ENCODE data around the gene CAMKK1.

CAMKK1 gene

DNA sequence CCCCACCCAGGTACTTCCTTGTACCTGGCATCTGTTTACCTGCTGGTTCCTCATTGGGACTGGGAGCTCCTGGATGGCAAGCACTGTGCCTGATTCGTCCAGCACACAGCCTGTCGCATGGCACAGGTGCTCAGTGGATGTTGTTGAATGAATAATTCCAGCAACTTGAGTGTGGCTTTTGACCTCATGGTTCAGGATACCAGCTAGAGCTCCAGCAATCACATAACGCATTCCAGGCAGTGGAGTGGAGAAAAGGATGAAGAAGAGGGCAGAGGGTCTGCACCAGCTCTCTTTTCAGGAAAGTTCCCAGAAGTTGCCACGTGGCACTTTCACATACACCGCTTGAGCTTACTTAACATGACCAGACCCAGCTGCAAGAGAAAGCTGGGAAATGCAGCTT lies 1.3 kb upstream of the CAMKK1 start:
- DNase-seq (ENCODE audit: extremely low read depth, low read depth): no peak
- TF ChIP-seq, protein P1, sequence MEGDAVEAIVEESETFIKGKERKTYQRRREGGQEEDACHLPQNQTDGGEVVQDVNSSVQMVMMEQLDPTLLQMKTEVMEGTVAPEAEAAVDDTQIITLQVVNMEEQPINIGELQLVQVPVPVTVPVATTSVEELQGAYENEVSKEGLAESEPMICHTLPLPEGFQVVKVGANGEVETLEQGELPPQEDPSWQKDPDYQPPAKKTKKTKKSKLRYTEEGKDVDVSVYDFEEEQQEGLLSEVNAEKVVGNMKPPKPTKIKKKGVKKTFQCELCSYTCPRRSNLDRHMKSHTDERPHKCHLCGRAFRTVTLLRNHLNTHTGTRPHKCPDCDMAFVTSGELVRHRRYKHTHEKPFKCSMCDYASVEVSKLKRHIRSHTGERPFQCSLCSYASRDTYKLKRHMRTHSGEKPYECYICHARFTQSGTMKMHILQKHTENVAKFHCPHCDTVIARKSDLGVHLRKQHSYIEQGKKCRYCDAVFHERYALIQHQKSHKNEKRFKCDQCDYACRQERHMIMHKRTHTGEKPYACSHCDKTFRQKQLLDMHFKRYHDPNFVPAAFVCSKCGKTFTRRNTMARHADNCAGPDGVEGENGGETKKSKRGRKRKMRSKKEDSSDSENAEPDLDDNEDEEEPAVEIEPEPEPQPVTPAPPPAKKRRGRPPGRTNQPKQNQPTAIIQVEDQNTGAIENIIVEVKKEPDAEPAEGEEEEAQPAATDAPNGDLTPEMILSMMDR (IDR thresholded peaks at IDR 0.05; ENCODE audit: low read depth, low read length): no peak

DNA sequence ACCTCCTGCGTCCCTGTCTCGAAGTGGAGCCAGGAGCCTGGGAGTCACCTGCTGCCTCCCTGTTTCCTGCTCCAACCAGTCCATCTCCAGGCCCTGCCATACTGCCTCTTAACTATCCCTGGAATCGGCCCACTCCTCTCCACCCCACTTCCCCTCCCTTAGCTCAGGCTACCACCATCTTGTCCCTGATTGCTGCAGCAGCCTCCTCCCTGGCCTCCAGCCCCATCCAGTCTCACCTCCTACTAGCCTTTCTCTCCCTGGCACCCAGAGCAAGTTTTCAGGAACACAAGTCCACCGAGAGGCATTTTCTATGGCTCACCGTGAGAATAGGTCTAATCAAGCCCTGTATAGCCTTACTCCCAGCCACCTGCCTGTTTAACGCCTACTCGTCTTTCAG lies 865 bp upstream of the CAMKK1 start:
- TF ChIP-seq, protein P1 (IDR thresholded peaks at IDR 0.05; ENCODE audit: low read depth, low read length): no peak
- no peak for DNase-seq (ENCODE audit: extremely low read depth, low read depth)

DNA sequence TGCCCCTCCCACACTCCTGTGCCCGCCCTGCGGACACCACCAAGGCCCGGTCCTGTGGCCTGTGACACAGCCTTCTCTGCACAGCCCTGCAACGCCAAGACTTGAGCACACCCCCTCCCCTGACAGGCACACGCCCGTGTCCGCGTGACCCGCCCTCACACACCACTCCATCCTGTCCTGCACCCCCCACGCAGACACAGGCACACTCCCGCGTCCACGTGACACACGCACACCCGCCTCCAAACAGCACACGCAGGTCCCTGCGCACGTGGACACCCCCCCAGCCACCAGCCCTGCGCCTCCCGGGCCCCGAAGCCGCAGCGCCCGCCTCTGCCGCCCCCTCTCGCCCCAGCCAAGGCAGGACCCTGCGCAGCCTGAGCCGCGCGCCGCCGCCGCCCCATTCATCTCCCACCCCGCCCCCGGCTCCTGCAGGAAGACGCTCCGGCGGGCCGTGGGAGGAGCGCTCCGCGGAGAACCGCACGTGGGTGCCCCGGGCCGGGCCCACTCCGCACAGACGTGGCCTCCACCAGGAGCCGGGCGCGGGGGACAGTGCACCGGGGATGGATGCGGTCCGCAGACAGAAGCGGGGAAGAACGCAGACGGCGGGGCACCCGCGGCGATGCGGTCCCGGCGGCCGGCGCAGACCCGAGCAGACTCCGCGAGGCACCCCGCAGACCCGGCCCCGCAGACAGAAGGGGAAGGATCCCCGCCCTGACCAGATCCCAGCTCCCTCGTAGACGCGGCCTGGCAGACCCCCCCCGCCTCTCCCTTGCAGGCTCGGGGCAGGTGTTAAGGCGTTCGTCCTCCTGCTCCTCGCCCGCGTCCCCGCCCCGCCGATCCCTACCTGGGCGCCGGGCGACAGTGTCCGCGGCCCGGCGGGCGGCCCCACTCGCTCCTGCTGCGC lies 506 bp downstream of the CAMKK1 start:
- no peak for DNase-seq (ENCODE audit: extremely low read depth, low read depth)
- TF ChIP-seq, protein P1 (IDR thresholded peaks at IDR 0.05; ENCODE audit: low read depth, low read length): no peak

DNA sequence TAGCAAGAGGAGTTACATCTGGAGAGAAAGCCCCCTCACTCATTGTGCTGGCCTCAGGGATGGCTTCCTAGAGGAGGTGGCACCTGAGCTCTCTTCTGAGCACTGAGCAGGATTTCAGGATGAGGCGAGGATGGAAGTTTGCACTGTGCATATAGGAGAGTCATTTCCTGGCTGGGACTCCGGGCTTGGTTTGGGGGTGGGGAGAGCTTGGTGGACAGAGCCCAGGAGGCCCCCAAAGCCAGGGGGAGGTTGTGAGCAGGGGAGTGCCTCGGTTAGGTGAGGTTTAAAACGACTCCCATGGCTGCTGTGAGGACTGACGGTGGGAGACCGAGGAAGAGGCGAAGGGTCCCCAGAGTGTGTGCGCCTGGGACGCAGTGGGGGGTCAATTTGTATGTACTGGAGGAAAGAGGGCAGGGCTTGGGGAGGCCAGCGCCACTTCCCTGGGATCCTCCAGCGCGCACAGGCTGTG lies 1.2 kb downstream of the CAMKK1 start:
- TF ChIP-seq, protein P1 (IDR thresholded peaks at IDR 0.05; ENCODE audit: low read depth, low read length): no peak
- DNase-seq (ENCODE audit: extremely low read depth, low read depth): no peak

DNA sequence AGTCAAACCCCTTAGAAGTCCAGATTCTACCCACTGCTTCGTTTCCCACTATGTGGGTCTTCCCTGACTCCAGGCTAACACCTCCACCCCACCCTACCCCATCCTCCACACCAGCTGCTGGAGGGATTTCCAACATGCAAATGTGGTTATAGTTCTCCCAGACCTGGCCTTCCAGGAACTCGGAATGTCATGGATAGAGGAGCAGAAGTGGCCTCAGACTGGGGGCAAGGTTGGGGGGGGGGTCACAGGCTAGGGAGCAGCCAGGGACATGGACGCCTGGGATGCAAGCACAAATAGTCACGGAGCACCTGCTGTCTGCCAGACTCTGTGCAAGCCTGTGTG lies 2.0 kb downstream of the CAMKK1 start:
- no peak for DNase-seq (ENCODE audit: extremely low read depth, low read depth)
- TF ChIP-seq, protein P1 (IDR thresholded peaks at IDR 0.05; ENCODE audit: low read depth, low read length): no peak

DNA sequence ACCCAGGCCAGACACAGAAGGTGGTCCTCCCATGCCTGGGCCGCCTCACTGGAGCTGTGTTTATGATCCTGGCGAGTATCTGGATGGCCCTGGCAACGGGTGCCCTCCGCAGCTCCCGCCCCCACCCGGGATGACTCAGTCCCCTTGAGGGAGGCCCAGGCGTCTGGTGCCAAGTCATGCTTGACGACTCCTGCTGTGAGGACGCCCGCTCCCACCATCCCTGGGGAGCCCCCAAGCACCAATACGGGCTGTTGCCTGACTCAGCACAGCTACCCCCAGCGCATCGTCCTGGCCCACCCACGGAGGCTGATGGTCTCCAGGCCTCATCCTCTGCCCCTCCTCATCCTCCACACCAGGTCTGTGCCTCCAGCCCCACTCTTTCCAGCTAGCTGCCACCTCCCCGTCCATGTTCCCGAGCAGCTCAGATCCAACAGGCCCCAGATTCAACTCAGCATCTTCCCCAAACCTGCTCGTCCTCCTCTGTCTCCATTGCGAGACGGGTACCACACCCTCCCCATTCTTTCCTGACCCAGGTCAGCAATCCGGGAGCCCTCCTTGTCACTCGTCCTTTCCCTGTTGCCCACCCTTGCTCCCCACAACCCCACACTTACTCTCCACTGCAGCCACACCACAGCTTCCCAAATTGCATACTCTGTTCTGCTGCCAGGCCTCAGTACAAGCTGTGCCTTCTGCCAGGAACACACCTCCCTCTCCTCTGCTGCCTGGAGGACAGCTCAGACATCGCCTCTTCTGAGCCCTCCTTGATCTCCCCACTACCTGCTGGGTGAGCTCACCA lies 2.6 kb downstream of the CAMKK1 start:
- DNase-seq (ENCODE audit: extremely low read depth, low read depth): peak; percentile 62
- TF ChIP-seq, protein P1 (IDR thresholded peaks at IDR 0.05; ENCODE audit: low read depth, low read length): no peak

All from AG09319 (cell line).